GM12891 (cell line): Measurements from ENCODE around the gene OGFRL1.

Source experiments
- POLR2A ChIP-seq: IDR thresholded peaks from 2 replicates; pipeline ENCODE4 v1.6.1; 2011; ENCODE audit warnings: low read depth, low read length, control low read depth
- SPI1 ChIP-seq: IDR thresholded peaks from 2 replicates; pipeline ENCODE4 v1.6.1; 2011; ENCODE audit warnings: low read depth, low read length, control low read depth

GRCh38 chr6:71309656-71310055 is 21.0 kb downstream of the OGFRL1 start:
- no peak for TF ChIP-seq POLR2A
- TF ChIP-seq SPI1 = no peak
